H1 (cell line): ENCODE data around the gene LRRC39.

Experiments
- ASH2L ChIP-seq: fragments of 200-600, 300-600 bp; sonication (generic); IDR thresholded peaks from one replicate; pipeline ENCODE4 v1.7.1; 2017; ENCODE audit warnings: low read length
- CBX8 ChIP-seq: fragments of 300-800, 300-1000 bp; sonication (generic); IDR thresholded peaks from 2 replicates; pipeline ENCODE4 v1.7.1; 2016; ENCODE audit warnings: low read depth, low read length, borderline replicate concordance
- CEBPB ChIP-seq: IDR thresholded peaks from 2 replicates; pipeline ENCODE4 v1.6.1; 2012; ENCODE audit warnings: low read depth, low read length
- EZH2 ChIP-seq: fragments of 200-600 bp; sonication (generic); IDR thresholded peaks from 2 replicates; pipeline ENCODE4 v1.7.1; 2012; ENCODE audit warnings: low read depth, mild to moderate bottlenecking, moderate library complexity, low read length, inconsistent platforms; ENCODE audit not compliant: severe bottlenecking
- POLR2A ChIP-seq, 2 experiments: IDR thresholded peaks; 1 replicate in 1 of 2; 2 replicates in 1 of 2; pipeline ENCODE4 v1.6.1; 2011; ENCODE audit warnings: low read depth in 2 of 2, low read length in 2 of 2, mild to moderate bottlenecking in 2 of 2; ENCODE audit errors: control extremely low read depth in 1 of 2
- TAF1 ChIP-seq: IDR thresholded peaks from 2 replicates; pipeline ENCODE4 v1.6.1; 2011; ENCODE audit warnings: mild to moderate bottlenecking, low read depth, low read length
- TF ChIP-seq, protein P1 (sequence below), 3 experiments: IDR thresholded peaks; 1 replicate in 2 of 3; 2 replicates in 1 of 3; pipeline versions ENCODE4 v1.5.1 to v1.6.1; 2011; ENCODE audit warnings: low read length in 3 of 3, mild to moderate bottlenecking in 3 of 3, inconsistent platforms in 2 of 3, low read depth in 1 of 3, moderate library complexity in 1 of 3; ENCODE audit not compliant: insufficient read depth in 1 of 3; ENCODE audit errors: control extremely low read depth in 1 of 3

DNA sequence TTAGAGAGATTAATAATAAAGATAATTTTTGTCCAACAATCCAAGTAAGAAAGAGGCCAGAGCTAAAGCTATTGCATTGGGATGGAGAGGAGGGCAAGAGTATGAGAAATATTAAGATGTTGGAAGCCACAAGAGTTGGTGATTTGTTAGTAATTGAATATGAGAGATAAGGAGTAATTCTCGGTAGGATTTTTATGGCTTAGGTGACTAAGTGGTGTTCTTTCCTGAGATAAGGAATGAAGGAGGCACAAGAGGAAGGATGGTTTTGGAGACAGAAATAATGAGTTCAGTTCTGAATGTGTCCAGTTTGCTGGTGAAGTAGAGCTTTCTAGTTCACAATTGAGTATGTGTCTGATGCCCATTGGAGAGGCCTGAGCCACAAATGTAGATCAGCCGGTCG, 35.7 kb downstream of the LRRC39 start:
- TF ChIP-seq TAF1 (no peak), ASH2L (no peak), POLR2A (IDR thresholded peaks at IDR 0.05; ENCODE audit: control extremely low read depth in 1 of 2, low read depth in 2 of 2, low read length in 2 of 2) (no peak), EZH2 (no peak), CBX8 (no peak), CEBPB (no peak)
- TF ChIP-seq, protein P1, sequence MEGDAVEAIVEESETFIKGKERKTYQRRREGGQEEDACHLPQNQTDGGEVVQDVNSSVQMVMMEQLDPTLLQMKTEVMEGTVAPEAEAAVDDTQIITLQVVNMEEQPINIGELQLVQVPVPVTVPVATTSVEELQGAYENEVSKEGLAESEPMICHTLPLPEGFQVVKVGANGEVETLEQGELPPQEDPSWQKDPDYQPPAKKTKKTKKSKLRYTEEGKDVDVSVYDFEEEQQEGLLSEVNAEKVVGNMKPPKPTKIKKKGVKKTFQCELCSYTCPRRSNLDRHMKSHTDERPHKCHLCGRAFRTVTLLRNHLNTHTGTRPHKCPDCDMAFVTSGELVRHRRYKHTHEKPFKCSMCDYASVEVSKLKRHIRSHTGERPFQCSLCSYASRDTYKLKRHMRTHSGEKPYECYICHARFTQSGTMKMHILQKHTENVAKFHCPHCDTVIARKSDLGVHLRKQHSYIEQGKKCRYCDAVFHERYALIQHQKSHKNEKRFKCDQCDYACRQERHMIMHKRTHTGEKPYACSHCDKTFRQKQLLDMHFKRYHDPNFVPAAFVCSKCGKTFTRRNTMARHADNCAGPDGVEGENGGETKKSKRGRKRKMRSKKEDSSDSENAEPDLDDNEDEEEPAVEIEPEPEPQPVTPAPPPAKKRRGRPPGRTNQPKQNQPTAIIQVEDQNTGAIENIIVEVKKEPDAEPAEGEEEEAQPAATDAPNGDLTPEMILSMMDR (IDR thresholded peaks at IDR 0.05; ENCODE audit: control extremely low read depth in 1 of 3, insufficient read depth in 1 of 3, low read depth in 1 of 3, low read length in 3 of 3), result no peak
